ENCODE data around the gene CCNY. TPM values are rescaled to one million over a fixed set of nuclear protein-coding genes. Genes with fewer than 3 reads are reported as not detected.
A peak's percentile ranks its signal among the peaks of the same experiment; 100 is the strongest.

The CCNY gene
- total RNA-seq, 2 experiments from 2014 or later = 37.0 to 55.8 TPM

DNA sequence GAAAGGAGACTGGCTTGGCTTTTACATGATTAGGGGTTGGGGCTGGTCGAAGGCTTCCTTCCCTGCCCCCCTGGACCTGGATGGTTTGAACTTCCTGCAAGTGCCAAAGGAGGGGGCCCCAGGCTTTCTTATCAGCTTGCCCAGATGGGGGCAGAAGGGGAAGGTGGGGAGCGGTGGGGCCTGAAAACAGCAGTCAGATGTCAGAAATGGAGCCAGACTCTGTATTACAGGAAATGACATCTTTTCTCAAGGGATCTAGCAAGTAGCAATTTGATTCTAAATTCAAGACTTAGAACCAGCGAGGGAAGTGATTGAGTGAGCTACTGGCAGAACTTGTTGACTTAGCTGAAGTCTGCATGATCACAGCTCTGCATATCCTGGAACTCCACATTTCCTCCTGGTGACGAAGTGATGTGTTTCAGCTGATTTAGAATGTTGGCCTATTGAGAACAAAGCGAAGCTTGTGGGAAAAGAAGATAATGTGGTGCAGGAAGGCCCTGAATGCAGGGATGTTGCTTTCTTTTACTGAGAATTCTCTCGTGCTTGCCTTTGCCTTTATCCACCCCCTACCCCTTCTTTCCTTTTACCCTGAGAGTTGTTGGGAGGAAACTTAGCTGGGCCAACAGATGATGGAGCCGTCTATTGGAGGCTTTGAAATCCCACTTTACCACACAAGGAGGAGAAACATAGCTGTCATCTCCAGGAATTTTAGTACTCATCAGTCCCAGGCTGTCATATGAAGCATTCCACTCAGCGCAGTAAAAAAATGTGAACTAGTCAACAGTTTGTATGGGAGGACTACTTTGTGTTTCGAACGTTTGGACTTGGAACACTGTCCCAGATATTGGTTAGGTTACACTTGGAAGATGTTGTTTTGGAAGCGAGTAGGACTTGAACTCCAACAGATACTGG, 43.2 kb downstream of the CCNY start:
- ChIA-PET CTCF (ENCODE audit: unreplicated experiment) (interaction anchor here (0.6 to 1.4 kb wide), 7 partner anchors 32 to 279 kb away, joined by 3 to 5 read pairs (median 3); no protein-coding TSS in a partner anchor), POLR2A (interaction anchor here (0.6 to 2.2 kb wide), 14 partner anchors 8 to 1501 kb away, joined by 3 to 9 read pairs (median 3); no protein-coding TSS in a partner anchor)
- peak overlapping the region; percentile 74 for H3K4me2 ChIP-seq (ENCODE audit: low read length)
- no peaks in the 10 kb centered on the region for H3K9me3 ChIP-seq (ENCODE audit: low read length)
- peaks cover 57% of the 10 kb centered on the region for H3K4me1 ChIP-seq (ENCODE audit: insufficient read depth, low read length, poor library complexity, severe bottlenecking)
- H3K79me2 ChIP-seq (ENCODE audit: insufficient read depth, low read depth, low read length) = peaks cover 58% of the 10 kb centered on the region
- BruUV-seq (replicated peaks) = no TSS peak
- H3K4me3 ChIP-seq (ENCODE audit: low read depth, low read length, poor library complexity, severe bottlenecking) = peak overlapping the region; percentile 60
- TF ChIP-seq EZH2phosphoT487 (IDR thresholded peaks at IDR 0.05; ENCODE audit: borderline replicate concordance, low read depth, low read length) = no peak
- TF ChIP-seq, protein P1, sequence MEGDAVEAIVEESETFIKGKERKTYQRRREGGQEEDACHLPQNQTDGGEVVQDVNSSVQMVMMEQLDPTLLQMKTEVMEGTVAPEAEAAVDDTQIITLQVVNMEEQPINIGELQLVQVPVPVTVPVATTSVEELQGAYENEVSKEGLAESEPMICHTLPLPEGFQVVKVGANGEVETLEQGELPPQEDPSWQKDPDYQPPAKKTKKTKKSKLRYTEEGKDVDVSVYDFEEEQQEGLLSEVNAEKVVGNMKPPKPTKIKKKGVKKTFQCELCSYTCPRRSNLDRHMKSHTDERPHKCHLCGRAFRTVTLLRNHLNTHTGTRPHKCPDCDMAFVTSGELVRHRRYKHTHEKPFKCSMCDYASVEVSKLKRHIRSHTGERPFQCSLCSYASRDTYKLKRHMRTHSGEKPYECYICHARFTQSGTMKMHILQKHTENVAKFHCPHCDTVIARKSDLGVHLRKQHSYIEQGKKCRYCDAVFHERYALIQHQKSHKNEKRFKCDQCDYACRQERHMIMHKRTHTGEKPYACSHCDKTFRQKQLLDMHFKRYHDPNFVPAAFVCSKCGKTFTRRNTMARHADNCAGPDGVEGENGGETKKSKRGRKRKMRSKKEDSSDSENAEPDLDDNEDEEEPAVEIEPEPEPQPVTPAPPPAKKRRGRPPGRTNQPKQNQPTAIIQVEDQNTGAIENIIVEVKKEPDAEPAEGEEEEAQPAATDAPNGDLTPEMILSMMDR (conservative IDR thresholded peaks at IDR 0.05; ENCODE audit: low read length) = peak; percentile 81
- H3K9me2 ChIP-seq (ENCODE audit: insufficient read depth, low read length) = no peaks in the 10 kb centered on the region
- H4K20me1 ChIP-seq (ENCODE audit: insufficient read depth, low read length) = no peaks in the 10 kb centered on the region
- peak overlapping the region; percentile 65; the same call in 1 of the 2 replicates for H2AFZ ChIP-seq (ENCODE audit: low read length)
- intact Hi-C loops (cut with micrococcal nuclease; ENCODE audit: unreplicated experiment) = loop anchor here (1.0 to 2.0 kb wide), 2 partner anchors 184 to 255 kb away; no protein-coding TSS in a partner anchor
- H3K27ac ChIP-seq (ENCODE audit: low read depth, low read length, poor library complexity, severe bottlenecking) = peak overlapping the region; percentile 90
- DNase-seq (ENCODE audit: low spot score) = peak; percentile 93
- no peaks in the 10 kb centered on the region for H3K36me3 ChIP-seq (ENCODE audit: insufficient read depth, low read length)

DNA sequence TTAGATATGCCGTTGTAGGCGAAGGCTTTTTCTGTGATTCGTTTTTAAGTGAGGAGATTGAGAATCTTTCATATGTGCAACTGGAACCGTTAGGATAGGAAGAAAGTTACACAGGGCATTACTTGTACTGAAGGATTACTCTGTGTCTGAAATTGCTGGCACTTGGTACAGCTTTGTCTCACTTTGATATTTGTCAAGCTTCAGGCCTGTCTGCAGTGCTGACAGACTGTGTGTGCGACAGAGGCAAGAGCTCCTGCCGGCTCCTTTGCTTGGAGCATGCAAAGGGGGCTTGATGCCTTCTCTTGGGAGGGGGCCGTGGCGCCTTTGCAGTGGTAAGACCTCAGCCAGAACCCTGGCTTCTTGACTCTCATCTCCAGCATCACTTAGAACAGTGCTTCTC, 45.8 kb downstream of the CCNY start:
- no peaks in the 10 kb centered on the region for H4K20me1 ChIP-seq (ENCODE audit: insufficient read depth, low read length)
- no peak overlapping the region for H3K4me3 ChIP-seq (ENCODE audit: low read depth, low read length, poor library complexity, severe bottlenecking)
- POLR2A ChIA-PET = interaction anchor here (0.5 to 0.7 kb wide), 3 partner anchors 182 to 688 kb away, joined by 3 to 4 read pairs (median 3); no protein-coding TSS in a partner anchor
- BruUV-seq (replicated peaks) = no TSS peak
- no peaks in the 10 kb centered on the region for H3K9me2 ChIP-seq (ENCODE audit: insufficient read depth, low read length)
- H2AFZ ChIP-seq (ENCODE audit: low read length) = no peak overlapping the region
- CTCF ChIA-PET (ENCODE audit: unreplicated experiment) = no interaction called here
- no peak for DNase-seq (ENCODE audit: low spot score)
- H3K36me3 ChIP-seq (ENCODE audit: insufficient read depth, low read length) = no peaks in the 10 kb centered on the region
- intact Hi-C loops (cut with micrococcal nuclease; ENCODE audit: unreplicated experiment) = no loop called here
- no peak overlapping the region for H3K27ac ChIP-seq (ENCODE audit: low read depth, low read length, poor library complexity, severe bottlenecking)
- TF ChIP-seq, protein P1 (conservative IDR thresholded peaks at IDR 0.05; ENCODE audit: low read length) = no peak
- no peak for TF ChIP-seq EZH2phosphoT487 (IDR thresholded peaks at IDR 0.05; ENCODE audit: borderline replicate concordance, low read depth, low read length)
- no peaks in the 10 kb centered on the region for H3K9me3 ChIP-seq (ENCODE audit: low read length)
- no peak overlapping the region for H3K4me2 ChIP-seq (ENCODE audit: low read length)
- H3K4me1 ChIP-seq (ENCODE audit: insufficient read depth, low read length, poor library complexity, severe bottlenecking) = peaks cover 41% of the 10 kb centered on the region
- H3K79me2 ChIP-seq (ENCODE audit: insufficient read depth, low read depth, low read length) = peaks cover 45% of the 10 kb centered on the region

Measured in OCI-LY7 (cell line).